OCI-LY7 (cell line): ENCODE data around the gene BOD1L1.

ENCODE experiments used
- CTCF ChIP-seq: fragments of 200-600 bp; sonication (generic); conservative IDR thresholded peaks from 2 replicates; pipeline ENCODE4 v1.5.1; 2014; ENCODE audit warnings: mild to moderate bottlenecking, antibody characterized with exemption, low read length, moderate library complexity, mixed read lengths
- EZH2phosphoT487 ChIP-seq: fragments of 200-600 bp; sonication (generic); IDR thresholded peaks from 2 replicates; pipeline ENCODE4 v1.6.1; 2018; ENCODE audit warnings: low read depth, borderline replicate concordance, mild to moderate bottlenecking, mixed run types, antibody characterized with exemption, low read length, moderate library complexity, mixed read lengths

GRCh38 chr4:13553081-13553480 lies 74.4 kb downstream of the BOD1L1 start:
- TF ChIP-seq CTCF: no peak
- TF ChIP-seq EZH2phosphoT487: no peak
